ENCODE results near the gene ZNF652.
A peak's percentile ranks its signal among the peaks of the same experiment; 100 is the strongest.
"Not testable (repeated sequence)": the region's sequence is repeated elsewhere in the genome, so short reads cannot be mapped to it uniquely, and the experiment has no call there.

ZNF652 gene

GRCh38 chr17:49291929-49292328, 70.1 kb downstream of the ZNF652 start:
- ATAC-seq = no peak

GRCh38 chr17:49290690-49291359, 71.2 kb downstream of the ZNF652 start:
- no peak for TF ChIP-seq POU6F1 (CRISPR knock-in tag; IDR thresholded peaks at IDR 0.05; ENCODE audit: borderline replicate concordance, low read depth)
- no peak for TF ChIP-seq SNAI2 (CRISPR knock-in tag; IDR thresholded peaks at IDR 0.05)
- TF ChIP-seq PPARA (CRISPR knock-in tag; IDR thresholded peaks at IDR 0.05; ENCODE audit: borderline replicate concordance) = no peak
- TF ChIP-seq ZFP30 (CRISPR knock-in tag; IDR thresholded peaks at IDR 0.05) = no peak
- no peak for TF ChIP-seq ZNF8 (CRISPR knock-in tag; IDR thresholded peaks at IDR 0.05)
- no peak for TF ChIP-seq ESRRG (CRISPR knock-in tag; IDR thresholded peaks at IDR 0.05)
- TF ChIP-seq RARB (CRISPR knock-in tag; IDR thresholded peaks at IDR 0.05) = no peak
- TF ChIP-seq OSR1 (CRISPR knock-in tag; IDR thresholded peaks at IDR 0.05) = no peak
- TF ChIP-seq TCF4 (CRISPR knock-in tag; IDR thresholded peaks at IDR 0.05; ENCODE audit: borderline replicate concordance) = no peak
- no peak for TF ChIP-seq BACH2 (CRISPR knock-in tag; IDR thresholded peaks at IDR 0.05; ENCODE audit: borderline replicate concordance)
- ATAC-seq = peak; percentile 85

More at GRCh38 chr17:49291929-49292328, 70.1 kb downstream of the ZNF652 start:
- TF ChIP-seq ZNF70 (CRISPR knock-in tag; IDR thresholded peaks at IDR 0.05) (no peak), RARB (CRISPR knock-in tag; IDR thresholded peaks at IDR 0.05) (no peak), SNAI2 (CRISPR knock-in tag; IDR thresholded peaks at IDR 0.05) (no peak), ZNF8 (CRISPR knock-in tag; IDR thresholded peaks at IDR 0.05) (no peak), POU6F1 (CRISPR knock-in tag; IDR thresholded peaks at IDR 0.05; ENCODE audit: borderline replicate concordance, low read depth) (no peak), OSR1 (CRISPR knock-in tag; IDR thresholded peaks at IDR 0.05) (no peak)

GRCh38 chr17:49288388-49288787, 73.7 kb downstream of the ZNF652 start:
- no peak for ATAC-seq
- TF ChIP-seq TCF4 (CRISPR knock-in tag; IDR thresholded peaks at IDR 0.05; ENCODE audit: borderline replicate concordance) = no peak

GRCh38 chr17:49287481-49287880, 74.6 kb downstream of the ZNF652 start:
- TF ChIP-seq ZC3H10 (CRISPR knock-in tag; IDR thresholded peaks at IDR 0.05) = no peak
- no peak for TF ChIP-seq BACH2 (CRISPR knock-in tag; IDR thresholded peaks at IDR 0.05; ENCODE audit: borderline replicate concordance)
- no peak for TF ChIP-seq ZFP3 (CRISPR knock-in tag; IDR thresholded peaks at IDR 0.05)
- no peak for TF ChIP-seq OSR1 (CRISPR knock-in tag; IDR thresholded peaks at IDR 0.05)
- TF ChIP-seq ESRRG (CRISPR knock-in tag; IDR thresholded peaks at IDR 0.05) = no peak
- no peak for TF ChIP-seq SNAI2 (CRISPR knock-in tag; IDR thresholded peaks at IDR 0.05)
- no peak for TF ChIP-seq CSDC2 (CRISPR knock-in tag; IDR thresholded peaks at IDR 0.05)
- no peak for TF ChIP-seq ISL1 (CRISPR knock-in tag; IDR thresholded peaks at IDR 0.05)
- TF ChIP-seq POU6F1 (CRISPR knock-in tag; IDR thresholded peaks at IDR 0.05; ENCODE audit: borderline replicate concordance, low read depth) = no peak
- TF ChIP-seq CREB5 (CRISPR knock-in tag; IDR thresholded peaks at IDR 0.05; ENCODE audit: low read depth) = no peak
- no peak for TF ChIP-seq ARNTL (CRISPR knock-in tag; IDR thresholded peaks at IDR 0.05; ENCODE audit: borderline replicate concordance, low read depth)
- no peak for TF ChIP-seq ZFP30 (CRISPR knock-in tag; IDR thresholded peaks at IDR 0.05)
- no peak for TF ChIP-seq ZNF8 (CRISPR knock-in tag; IDR thresholded peaks at IDR 0.05)
- TF ChIP-seq TCF4 (CRISPR knock-in tag; IDR thresholded peaks at IDR 0.05; ENCODE audit: borderline replicate concordance) = no peak
- TF ChIP-seq ZNF565 (CRISPR knock-in tag; conservative IDR thresholded peaks at IDR 0.05; ENCODE audit: low read depth) = no peak
- no peak for TF ChIP-seq PPARA (CRISPR knock-in tag; IDR thresholded peaks at IDR 0.05; ENCODE audit: borderline replicate concordance)
- TF ChIP-seq GLIS3 (CRISPR knock-in tag; IDR thresholded peaks at IDR 0.05) = no peak
- no peak for TF ChIP-seq TOX (CRISPR knock-in tag; IDR thresholded peaks at IDR 0.05; ENCODE audit: borderline replicate concordance)
- no peak for TF ChIP-seq CSRNP3 (CRISPR knock-in tag; IDR thresholded peaks at IDR 0.05)
- no peak for ATAC-seq

GRCh38 chr17:49286261-49286973, 75.6 kb downstream of the ZNF652 start:
- ATAC-seq = not testable (repeated sequence)
